Type B pancreatic cell (in vitro differentiated cells): ENCODE data around the gene DDX31. TPM values are rescaled to one million over a fixed set of nuclear protein-coding genes. Genes with fewer than 3 reads are reported as not detected.

ENCODE experiments used
- DNase-seq: peaks from one replicate; pipeline ENCODE4 v3.0.0; 2021; ENCODE audit warnings: mixed read lengths; ENCODE audit not compliant: unreplicated experiment; ENCODE audit errors: extremely low spot score
- H3K27ac Mint-ChIP-seq: 2 replicates; pipeline ENCODE4 v1.8.0; 2021; ENCODE audit warnings: mild to moderate bottlenecking, mixed read lengths
- H3K27me3 Mint-ChIP-seq: 2 replicates; pipeline ENCODE4 v1.8.0; 2021; ENCODE audit warnings: mixed read lengths
- H3K36me3 Mint-ChIP-seq: 2 replicates; pipeline ENCODE4 v1.8.0; 2021; ENCODE audit warnings: mixed read lengths
- H3K4me1 Mint-ChIP-seq: one replicate; pipeline ENCODE4 v1.8.0; 2021; ENCODE audit warnings: mixed read lengths; ENCODE audit not compliant: unreplicated experiment
- H3K4me3 Mint-ChIP-seq: 2 replicates; pipeline ENCODE4 v1.8.0; 2021; ENCODE audit warnings: mild to moderate bottlenecking, mixed read lengths
- H3K9me3 Mint-ChIP-seq: 2 replicates; pipeline ENCODE4 v1.8.0; 2021; ENCODE audit warnings: mixed read lengths
- total RNA-seq: library from RNA; stranded (reverse); gene quantifications from 2 replicates; pipeline ENCODE4 v1.2.1, GENCODE V29; 2021; ENCODE audit warnings: low replicate concordance
- TF ChIP-seq, protein P1 (sequence below): fragments of 200-600 bp; sonication (generic); conservative IDR thresholded peaks from 2 replicates; pipeline ENCODE4 v1.5.0; 2021; ENCODE audit warnings: antibody characterized with exemption, mild to moderate bottlenecking

The DDX31 gene
- total RNA-seq, 1 donor from 2014 or later = 19.6 TPM

DNA sequence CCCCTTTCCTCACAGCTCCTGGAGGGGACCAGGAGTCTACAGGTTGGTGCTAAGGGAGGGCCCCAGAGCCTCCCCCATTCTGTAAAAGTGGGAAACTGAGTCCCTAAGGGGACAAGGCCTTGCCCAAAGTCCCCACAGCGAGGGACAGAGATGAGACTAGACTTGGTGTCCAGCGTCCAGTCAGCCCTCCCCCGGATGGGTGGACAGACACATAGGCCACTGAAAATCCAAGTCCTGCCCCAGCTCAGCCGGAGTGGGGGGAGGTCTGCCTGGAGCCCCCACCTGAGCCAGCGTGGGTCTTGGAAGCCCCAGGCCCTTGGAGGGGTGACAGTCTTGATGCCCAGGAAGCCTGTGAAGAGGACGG is 82.2 kb downstream of the DDX31 start:
- DNase-seq = no peak
- peaks cover 3% of the 10 kb centered on the region for H3K36me3 Mint-ChIP-seq
- no peaks in the 10 kb centered on the region for H3K9me3 Mint-ChIP-seq
- H3K4me3 Mint-ChIP-seq = no peak overlapping the region
- TF ChIP-seq, protein P1, sequence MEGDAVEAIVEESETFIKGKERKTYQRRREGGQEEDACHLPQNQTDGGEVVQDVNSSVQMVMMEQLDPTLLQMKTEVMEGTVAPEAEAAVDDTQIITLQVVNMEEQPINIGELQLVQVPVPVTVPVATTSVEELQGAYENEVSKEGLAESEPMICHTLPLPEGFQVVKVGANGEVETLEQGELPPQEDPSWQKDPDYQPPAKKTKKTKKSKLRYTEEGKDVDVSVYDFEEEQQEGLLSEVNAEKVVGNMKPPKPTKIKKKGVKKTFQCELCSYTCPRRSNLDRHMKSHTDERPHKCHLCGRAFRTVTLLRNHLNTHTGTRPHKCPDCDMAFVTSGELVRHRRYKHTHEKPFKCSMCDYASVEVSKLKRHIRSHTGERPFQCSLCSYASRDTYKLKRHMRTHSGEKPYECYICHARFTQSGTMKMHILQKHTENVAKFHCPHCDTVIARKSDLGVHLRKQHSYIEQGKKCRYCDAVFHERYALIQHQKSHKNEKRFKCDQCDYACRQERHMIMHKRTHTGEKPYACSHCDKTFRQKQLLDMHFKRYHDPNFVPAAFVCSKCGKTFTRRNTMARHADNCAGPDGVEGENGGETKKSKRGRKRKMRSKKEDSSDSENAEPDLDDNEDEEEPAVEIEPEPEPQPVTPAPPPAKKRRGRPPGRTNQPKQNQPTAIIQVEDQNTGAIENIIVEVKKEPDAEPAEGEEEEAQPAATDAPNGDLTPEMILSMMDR = no peak
- peaks cover 91% of the 10 kb centered on the region for H3K27me3 Mint-ChIP-seq
- no peak overlapping the region for H3K27ac Mint-ChIP-seq
- peaks cover 9% of the 10 kb centered on the region for H3K4me1 Mint-ChIP-seq

DNA sequence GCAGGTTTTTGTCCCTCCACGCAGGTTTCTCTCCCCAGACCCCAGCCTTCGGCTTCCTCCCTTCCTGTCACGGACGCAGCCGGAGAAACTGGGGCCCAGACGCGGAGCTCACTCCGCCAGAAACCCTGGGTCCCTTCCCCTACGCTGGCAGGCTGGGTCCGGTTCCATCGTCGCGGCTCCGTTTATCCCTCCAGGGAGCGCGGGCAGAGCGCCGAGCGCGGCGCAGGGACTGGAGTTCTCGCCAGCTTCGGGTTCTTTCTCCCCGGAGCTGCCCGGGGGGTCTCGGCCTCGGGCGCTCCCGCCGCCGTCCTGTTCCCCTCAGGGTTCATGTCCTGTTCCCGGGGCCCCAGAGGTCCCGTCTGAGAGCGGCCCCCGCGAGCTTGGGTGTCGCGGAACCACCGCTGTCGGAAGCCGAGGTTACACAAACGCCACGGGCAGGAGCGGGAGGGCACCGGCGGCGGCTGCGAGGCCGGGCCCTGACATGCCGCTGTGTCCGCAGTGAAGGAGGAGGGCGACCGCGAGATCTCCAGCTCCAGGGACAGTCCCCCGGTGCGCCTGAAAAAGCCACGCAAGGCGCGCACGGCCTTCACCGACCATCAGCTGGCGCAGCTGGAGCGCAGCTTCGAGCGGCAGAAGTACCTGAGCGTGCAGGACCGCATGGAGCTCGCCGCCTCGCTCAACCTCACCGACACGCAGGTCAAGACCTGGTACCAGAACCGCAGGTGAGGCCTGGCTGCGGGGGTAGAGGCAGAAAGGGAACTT is 82.8 kb downstream of the DDX31 start:
- no peak overlapping the region for H3K27ac Mint-ChIP-seq
- H3K4me1 Mint-ChIP-seq = peaks cover 3% of the 10 kb centered on the region
- H3K9me3 Mint-ChIP-seq = no peaks in the 10 kb centered on the region
- H3K36me3 Mint-ChIP-seq = no peaks in the 10 kb centered on the region
- peaks cover 90% of the 10 kb centered on the region for H3K27me3 Mint-ChIP-seq
- DNase-seq = no peak
- TF ChIP-seq, protein P1 = no peak
- H3K4me3 Mint-ChIP-seq = no peak overlapping the region

DNA sequence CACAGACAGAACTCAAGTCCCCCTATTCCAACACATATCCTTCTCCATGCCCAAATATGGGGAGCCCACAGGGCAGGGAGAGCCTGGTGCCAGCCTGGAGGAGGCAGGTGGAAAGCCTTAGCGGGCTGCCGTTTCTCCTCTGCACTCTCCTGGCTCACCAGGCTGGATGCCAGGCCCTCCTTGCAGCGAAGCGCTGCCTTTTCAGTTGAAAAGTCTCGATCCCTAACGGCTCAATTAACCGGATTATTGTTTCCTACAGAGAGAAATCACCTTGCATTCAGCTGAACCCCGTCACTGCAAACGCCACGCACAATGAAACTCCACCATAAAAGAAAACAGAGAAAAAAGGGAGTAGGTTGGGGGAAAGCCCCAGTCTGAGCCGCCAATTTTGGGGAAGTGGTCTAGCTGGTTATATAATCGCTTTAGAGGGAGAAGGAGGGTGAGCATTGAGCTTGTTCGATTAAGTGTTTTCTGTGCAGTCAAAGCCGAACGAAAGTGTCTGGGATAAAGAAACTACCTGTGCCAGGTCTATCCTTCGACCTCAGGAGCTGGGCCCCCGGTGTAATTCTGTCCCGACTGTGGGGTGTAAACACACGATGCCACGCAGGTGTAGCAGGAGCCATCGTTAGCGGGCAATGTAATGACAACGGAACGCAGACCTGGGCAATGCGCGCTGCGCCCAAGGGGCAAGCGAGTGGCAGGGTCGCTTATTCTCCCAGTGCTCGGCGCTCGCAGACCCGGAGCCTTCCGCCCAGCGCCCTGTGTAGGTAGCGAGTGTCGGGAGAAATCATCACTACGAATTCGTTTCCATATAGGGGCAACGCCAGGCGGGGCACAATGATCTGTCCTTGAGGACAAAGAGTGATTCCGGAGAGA is 83.6 kb downstream of the DDX31 start:
- peaks cover 90% of the 10 kb centered on the region for H3K27me3 Mint-ChIP-seq
- TF ChIP-seq, protein P1 = no peak
- no peak for DNase-seq
- H3K27ac Mint-ChIP-seq = peak overlapping the region; percentile 14
- H3K9me3 Mint-ChIP-seq = no peaks in the 10 kb centered on the region
- H3K4me3 Mint-ChIP-seq = peak overlapping the region; percentile 6
- H3K36me3 Mint-ChIP-seq = no peaks in the 10 kb centered on the region
- H3K4me1 Mint-ChIP-seq = no peaks in the 10 kb centered on the region

DNA sequence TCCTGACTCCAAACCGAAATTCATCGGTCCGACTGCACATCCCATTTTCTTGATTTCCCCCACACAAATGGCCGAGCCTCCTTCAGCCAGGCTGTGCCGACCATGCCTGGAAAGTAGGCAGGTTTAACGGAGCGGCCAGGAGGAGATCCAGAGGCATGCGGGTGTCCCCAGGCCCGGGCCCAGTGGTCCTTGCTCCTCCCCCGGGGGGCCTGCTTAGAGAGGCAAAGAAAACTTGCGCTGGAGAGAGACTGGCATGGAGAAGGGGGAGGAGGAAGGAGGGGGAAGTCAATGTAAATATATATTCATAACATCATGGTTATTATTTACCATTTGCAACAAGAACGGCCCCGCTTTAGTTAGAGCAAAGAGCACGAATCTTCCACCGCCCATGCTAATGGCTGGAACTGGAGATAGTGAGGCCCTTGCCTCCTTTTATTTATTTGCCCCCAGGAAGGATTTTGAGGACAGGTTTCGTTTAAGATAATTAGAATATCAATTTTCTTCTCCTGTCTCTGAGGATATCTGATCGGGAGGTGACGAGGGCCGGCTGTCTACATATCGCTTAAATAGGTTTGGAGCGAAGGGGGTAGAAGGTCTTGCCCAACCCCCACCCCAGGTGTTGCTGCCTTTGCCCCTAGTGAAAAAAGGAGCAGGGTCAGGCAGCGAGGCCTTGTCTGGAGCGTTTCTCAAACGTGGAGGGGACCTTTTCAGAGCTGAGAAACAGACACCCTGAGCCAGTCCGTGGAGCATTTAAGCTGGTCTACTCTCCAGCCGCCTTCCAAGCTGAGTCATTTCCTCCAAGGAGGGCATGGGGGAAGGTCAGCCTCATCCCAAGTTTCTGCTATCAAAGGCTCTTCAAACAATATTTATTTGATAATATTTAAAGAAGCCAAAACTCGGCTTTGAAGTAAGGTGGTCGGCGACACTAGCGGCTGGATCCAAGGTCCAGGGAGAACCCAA is 84.9 kb downstream of the DDX31 start:
- DNase-seq = no peak
- TF ChIP-seq, protein P1 = no peak
- Mint-ChIP-seq H3K27ac (no peak overlapping the region), H3K36me3 (no peaks in the 10 kb centered on the region), H3K4me3 (no peak overlapping the region), H3K4me1 (no peaks in the 10 kb centered on the region), H3K9me3 (no peaks in the 10 kb centered on the region), H3K27me3 (peaks cover 90% of the 10 kb centered on the region)

DNA sequence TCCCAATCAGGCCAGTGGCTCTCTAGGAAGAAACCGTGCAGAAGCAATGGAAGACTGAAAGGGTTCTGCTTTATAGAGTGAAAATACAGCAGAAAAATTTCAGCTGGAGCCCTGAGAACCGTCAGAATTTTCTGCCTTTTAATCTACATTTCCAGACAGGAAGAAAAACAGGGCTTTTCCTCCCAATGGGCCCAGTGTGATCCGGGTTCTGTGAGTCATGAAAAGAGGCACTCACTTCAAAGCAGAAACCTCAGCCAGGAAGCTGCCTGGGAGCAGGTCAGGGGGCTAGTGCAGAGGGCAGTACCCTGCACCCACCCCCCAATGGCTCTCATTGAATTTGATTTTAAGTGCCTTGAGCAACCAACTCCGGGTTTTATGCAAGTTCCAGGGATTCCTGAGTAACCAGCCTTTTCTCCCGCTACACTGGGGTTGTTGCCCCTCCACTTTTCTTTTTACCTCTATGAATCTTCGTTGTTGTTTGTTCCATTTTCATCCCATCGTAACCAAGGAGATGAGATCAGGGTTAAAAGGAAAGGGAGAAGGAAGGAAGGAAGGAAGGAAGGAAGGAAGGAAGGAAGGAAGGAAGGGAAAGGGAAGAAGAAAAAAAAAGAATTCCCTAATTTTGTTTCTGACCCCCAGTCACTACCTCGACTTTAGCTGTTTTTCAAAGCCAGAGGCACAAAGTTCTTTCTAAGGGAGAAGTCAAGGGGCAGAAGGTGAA is 86.0 kb downstream of the DDX31 start:
- Mint-ChIP-seq H3K4me1 (no peaks in the 10 kb centered on the region), H3K27ac (no peak overlapping the region), H3K4me3 (no peak overlapping the region), H3K9me3 (no peaks in the 10 kb centered on the region), H3K27me3 (peaks cover 94% of the 10 kb centered on the region), H3K36me3 (no peaks in the 10 kb centered on the region)
- DNase-seq = no peak
- TF ChIP-seq, protein P1 = no peak
